HepG2 (cell line): Measurements from ENCODE around the gene ATP10D. TPM values are rescaled to one million over a fixed set of nuclear protein-coding genes. Genes with fewer than 3 reads are reported as not detected.

ENCODE experiments used
- GZF1 ChIP-seq: sonication (generic); formaldehyde crosslinking; IDR thresholded peaks from 2 replicates; pipeline ENCODE4 v1.5.1; 2020; ENCODE audit warnings: mild to moderate bottlenecking, missing genetic modification reagents
- KAT2B ChIP-seq: fragments of 150-350 bp; IDR thresholded peaks from 2 replicates; pipeline ENCODE4 v1.6.1; 2014; ENCODE audit warnings: low read depth, low read length, borderline replicate concordance
- RBM22 ChIP-seq: fragments of 200-400 bp; formaldehyde crosslinking; optimal IDR thresholded peaks from 2 replicates; pipeline ENCODE3; 2017; ENCODE audit warnings: mild to moderate bottlenecking, low read length, moderate library complexity
- SUZ12 ChIP-seq: fragments of 150-350 bp; IDR thresholded peaks from 2 replicates; pipeline ENCODE4 v1.6.1; 2014; ENCODE audit warnings: low read depth, low read length
- ZBTB1 ChIP-seq: sonication (generic); formaldehyde crosslinking; IDR thresholded peaks from 2 replicates; pipeline ENCODE4 v1.4.0; 2020; ENCODE audit warnings: missing genetic modification reagents, borderline replicate concordance
- ZNF572 ChIP-seq: sonication (generic); formaldehyde crosslinking; IDR thresholded peaks from 2 replicates; pipeline ENCODE4 v1.5.1; 2020; ENCODE audit warnings: mild to moderate bottlenecking, missing genetic modification reagents
- polyA plus RNA-seq, 8 experiments: library from polyadenylated mRNA; depleted of rRNA in 3 of 8; stranded (reverse) in 7 of 8; unstranded in 1 of 8; fragments of >200 nt; fragmentation: Illumina TruSeq in 4 of 8; extraction: Trizol in 4 of 8; gene quantifications; 2 replicates each; pipeline versions ENCODE4 v1.2.1 to v1.2.3, GENCODE V29; 2011 to 2016; ENCODE audit warnings: low read depth in 4 of 8, missing spikeins in 1 of 8, mixed read lengths in 1 of 8; ENCODE audit not compliant: insufficient read depth in 1 of 8
- total RNA-seq, 5 experiments: library from RNA; depleted of rRNA; stranded (reverse); fragments of >200 nt; fragmentation: Illumina TruSeq; extraction: Trizol; gene quantifications; 2 replicates each; pipeline ENCODE4 v1.2.3, GENCODE V29; 2016; ENCODE audit warnings: low read depth in 1 of 5
- TF ChIP-seq, protein P1 (sequence below): IDR thresholded peaks from 2 replicates; pipeline ENCODE4 v1.6.1; 2016; ENCODE audit warnings: missing compliant biosample characterization, missing genetic modification reagents, borderline replicate concordance
- TF ChIP-seq, protein P2 (sequence below): sonication (generic); formaldehyde crosslinking; IDR thresholded peaks from 2 replicates; pipeline ENCODE4 v1.4.0; 2020; ENCODE audit warnings: missing genetic modification reagents
- TF ChIP-seq, protein P3 (sequence below): IDR thresholded peaks from 2 replicates; pipeline ENCODE4 v1.6.1; 2016; ENCODE audit warnings: low read depth, control low read depth
- TF ChIP-seq, protein P4 (sequence below): sonication (generic); formaldehyde crosslinking; IDR thresholded peaks from 2 replicates; pipeline ENCODE4 v1.8.1; 2023; ENCODE audit warnings: mild to moderate bottlenecking, missing genetic modification reagents, borderline replicate concordance
- TF ChIP-seq, protein P5 (sequence below): sonication (generic); formaldehyde crosslinking; IDR thresholded peaks from 2 replicates; pipeline ENCODE4 v1.5.0; 2020; ENCODE audit warnings: missing genetic modification reagents, mild to moderate bottlenecking, borderline replicate concordance
- TF ChIP-seq, protein P6 (sequence below): sonication (generic); formaldehyde crosslinking; IDR thresholded peaks from 2 replicates; pipeline ENCODE4 v1.4.0; 2020; ENCODE audit warnings: missing genetic modification reagents, borderline replicate concordance
- TF ChIP-seq, protein P7 (sequence below): sonication (generic); formaldehyde crosslinking; IDR thresholded peaks from 2 replicates; pipeline ENCODE4 v1.4.0; 2020; ENCODE audit warnings: missing genetic modification reagents
- TF ChIP-seq, protein P8 (sequence below): sonication (generic); formaldehyde crosslinking; IDR thresholded peaks from 2 replicates; pipeline ENCODE4 v1.8.0; 2022; ENCODE audit warnings: missing genetic modification reagents, mild to moderate bottlenecking, moderate library complexity, borderline replicate concordance

Gene ATP10D
- total and polyA plus RNA-seq, 2 of the 13 experiments (the other 11 are each of a cell fraction or from before 2014, with no cell fraction given) = 2.2 to 9.8 TPM

DNA sequence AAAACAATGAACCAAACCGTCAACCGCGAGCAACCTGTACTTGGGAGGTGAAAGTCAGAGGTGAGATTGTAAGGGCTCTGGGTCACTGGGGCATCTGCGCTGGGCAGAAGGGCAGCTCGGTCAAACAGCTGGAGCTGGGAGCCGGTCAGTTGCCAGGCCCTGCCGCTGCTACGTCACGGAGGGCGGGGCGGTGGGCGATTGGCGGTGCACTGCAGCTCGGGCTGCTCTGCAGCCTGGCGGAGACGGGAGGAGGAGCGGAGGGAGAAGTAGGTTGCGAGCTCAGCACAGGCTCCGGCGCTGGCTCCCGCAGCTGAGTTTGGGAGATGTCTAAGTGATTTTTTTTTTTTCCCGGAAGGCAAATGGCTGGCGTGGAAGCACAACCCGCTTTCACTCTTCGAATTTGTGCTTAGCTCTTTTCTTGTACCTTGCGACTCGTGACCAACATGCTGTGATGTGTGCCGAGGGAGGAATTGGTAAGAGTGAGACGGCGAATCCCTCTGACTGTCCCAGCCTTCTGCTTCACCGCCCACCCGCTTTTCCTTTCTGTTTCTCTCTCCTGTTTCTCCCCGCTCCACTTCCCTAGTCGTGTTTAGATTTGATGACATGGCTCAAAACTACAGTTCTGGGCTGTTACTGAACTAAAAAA, at the start of gene ATP10D (continued):
- TF ChIP-seq, protein P1, sequence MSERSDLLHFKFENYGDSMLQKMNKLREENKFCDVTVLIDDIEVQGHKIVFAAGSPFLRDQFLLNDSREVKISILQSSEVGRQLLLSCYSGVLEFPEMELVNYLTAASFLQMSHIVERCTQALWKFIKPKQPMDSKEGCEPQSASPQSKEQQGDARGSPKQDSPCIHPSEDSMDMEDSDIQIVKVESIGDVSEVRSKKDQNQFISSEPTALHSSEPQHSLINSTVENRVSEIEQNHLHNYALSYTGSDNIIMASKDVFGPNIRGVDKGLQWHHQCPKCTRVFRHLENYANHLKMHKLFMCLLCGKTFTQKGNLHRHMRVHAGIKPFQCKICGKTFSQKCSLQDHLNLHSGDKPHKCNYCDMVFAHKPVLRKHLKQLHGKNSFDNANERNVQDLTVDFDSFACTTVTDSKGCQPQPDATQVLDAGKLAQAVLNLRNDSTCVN (CRISPR knock-in tag) = no peak
- TF ChIP-seq, protein P2, sequence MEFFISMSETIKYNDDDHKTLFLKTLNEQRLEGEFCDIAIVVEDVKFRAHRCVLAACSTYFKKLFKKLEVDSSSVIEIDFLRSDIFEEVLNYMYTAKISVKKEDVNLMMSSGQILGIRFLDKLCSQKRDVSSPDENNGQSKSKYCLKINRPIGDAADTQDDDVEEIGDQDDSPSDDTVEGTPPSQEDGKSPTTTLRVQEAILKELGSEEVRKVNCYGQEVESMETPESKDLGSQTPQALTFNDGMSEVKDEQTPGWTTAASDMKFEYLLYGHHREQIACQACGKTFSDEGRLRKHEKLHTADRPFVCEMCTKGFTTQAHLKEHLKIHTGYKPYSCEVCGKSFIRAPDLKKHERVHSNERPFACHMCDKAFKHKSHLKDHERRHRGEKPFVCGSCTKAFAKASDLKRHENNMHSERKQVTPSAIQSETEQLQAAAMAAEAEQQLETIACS = no peak
- TF ChIP-seq KAT2B = no peak
- TF ChIP-seq, protein P3, sequence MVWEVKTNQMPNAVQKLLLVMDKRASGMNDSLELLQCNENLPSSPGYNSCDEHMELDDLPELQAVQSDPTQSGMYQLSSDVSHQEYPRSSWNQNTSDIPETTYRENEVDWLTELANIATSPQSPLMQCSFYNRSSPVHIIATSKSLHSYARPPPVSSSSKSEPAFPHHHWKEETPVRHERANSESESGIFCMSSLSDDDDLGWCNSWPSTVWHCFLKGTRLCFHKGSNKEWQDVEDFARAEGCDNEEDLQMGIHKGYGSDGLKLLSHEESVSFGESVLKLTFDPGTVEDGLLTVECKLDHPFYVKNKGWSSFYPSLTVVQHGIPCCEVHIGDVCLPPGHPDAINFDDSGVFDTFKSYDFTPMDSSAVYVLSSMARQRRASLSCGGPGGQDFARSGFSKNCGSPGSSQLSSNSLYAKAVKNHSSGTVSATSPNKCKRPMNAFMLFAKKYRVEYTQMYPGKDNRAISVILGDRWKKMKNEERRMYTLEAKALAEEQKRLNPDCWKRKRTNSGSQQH (CRISPR knock-in tag) = no peak
- TF ChIP-seq, protein P4, sequence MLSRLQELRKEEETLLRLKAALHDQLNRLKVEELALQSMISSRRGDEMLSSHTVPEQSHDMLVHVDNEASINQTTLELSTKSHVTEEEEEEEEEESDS (CRISPR knock-in tag) = no peak
- TF ChIP-seq, protein P5, sequence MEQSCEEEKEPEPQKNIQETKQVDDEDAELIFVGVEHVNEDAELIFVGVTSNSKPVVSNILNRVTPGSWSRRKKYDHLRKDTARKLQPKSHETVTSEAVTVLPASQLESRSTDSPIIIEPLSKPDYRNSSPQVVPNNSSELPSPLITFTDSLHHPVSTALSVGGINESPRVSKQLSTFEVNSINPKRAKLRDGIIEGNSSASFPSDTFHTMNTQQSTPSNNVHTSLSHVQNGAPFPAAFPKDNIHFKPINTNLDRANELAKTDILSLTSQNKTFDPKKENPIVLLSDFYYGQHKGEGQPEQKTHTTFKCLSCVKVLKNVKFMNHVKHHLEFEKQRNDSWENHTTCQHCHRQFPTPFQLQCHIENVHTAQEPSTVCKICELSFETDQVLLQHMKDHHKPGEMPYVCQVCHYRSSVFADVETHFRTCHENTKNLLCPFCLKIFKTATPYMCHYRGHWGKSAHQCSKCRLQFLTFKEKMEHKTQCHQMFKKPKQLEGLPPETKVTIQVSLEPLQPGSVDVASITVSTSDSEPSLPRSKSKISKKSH (CRISPR knock-in tag) = no peak; the same call in 1 of the 2 replicates
- TF ChIP-seq, protein P6, sequence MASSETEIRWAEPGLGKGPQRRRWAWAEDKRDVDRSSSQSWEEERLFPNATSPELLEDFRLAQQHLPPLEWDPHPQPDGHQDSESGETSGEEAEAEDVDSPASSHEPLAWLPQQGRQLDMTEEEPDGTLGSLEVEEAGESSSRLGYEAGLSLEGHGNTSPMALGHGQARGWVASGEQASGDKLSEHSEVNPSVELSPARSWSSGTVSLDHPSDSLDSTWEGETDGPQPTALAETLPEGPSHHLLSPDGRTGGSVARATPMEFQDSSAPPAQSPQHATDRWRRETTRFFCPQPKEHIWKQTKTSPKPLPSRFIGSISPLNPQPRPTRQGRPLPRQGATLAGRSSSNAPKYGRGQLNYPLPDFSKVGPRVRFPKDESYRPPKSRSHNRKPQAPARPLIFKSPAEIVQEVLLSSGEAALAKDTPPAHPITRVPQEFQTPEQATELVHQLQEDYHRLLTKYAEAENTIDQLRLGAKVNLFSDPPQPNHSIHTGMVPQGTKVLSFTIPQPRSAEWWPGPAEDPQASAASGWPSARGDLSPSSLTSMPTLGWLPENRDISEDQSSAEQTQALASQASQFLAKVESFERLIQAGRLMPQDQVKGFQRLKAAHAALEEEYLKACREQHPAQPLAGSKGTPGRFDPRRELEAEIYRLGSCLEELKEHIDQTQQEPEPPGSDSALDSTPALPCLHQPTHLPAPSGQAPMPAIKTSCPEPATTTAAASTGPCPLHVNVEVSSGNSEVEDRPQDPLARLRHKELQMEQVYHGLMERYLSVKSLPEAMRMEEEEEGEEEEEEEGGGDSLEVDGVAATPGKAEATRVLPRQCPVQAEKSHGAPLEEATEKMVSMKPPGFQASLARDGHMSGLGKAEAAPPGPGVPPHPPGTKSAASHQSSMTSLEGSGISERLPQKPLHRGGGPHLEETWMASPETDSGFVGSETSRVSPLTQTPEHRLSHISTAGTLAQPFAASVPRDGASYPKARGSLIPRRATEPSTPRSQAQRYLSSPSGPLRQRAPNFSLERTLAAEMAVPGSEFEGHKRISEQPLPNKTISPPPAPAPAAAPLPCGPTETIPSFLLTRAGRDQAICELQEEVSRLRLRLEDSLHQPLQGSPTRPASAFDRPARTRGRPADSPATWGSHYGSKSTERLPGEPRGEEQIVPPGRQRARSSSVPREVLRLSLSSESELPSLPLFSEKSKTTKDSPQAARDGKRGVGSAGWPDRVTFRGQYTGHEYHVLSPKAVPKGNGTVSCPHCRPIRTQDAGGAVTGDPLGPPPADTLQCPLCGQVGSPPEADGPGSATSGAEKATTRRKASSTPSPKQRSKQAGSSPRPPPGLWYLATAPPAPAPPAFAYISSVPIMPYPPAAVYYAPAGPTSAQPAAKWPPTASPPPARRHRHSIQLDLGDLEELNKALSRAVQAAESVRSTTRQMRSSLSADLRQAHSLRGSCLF (CRISPR knock-in tag) = no peak
- TF ChIP-seq, protein P7, sequence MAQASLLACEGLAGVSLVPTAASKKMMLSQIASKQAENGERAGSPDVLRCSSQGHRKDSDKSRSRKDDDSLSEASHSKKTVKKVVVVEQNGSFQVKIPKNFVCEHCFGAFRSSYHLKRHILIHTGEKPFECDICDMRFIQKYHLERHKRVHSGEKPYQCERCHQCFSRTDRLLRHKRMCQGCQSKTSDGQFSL = no peak
- no peak for TF ChIP-seq RBM22
- no peak for TF ChIP-seq ZBTB1 (CRISPR knock-in tag)
- no peak for TF ChIP-seq SUZ12
- no peak for TF ChIP-seq GZF1 (CRISPR knock-in tag)
- TF ChIP-seq ZNF572 (CRISPR knock-in tag) = no peak
- TF ChIP-seq, protein P8, sequence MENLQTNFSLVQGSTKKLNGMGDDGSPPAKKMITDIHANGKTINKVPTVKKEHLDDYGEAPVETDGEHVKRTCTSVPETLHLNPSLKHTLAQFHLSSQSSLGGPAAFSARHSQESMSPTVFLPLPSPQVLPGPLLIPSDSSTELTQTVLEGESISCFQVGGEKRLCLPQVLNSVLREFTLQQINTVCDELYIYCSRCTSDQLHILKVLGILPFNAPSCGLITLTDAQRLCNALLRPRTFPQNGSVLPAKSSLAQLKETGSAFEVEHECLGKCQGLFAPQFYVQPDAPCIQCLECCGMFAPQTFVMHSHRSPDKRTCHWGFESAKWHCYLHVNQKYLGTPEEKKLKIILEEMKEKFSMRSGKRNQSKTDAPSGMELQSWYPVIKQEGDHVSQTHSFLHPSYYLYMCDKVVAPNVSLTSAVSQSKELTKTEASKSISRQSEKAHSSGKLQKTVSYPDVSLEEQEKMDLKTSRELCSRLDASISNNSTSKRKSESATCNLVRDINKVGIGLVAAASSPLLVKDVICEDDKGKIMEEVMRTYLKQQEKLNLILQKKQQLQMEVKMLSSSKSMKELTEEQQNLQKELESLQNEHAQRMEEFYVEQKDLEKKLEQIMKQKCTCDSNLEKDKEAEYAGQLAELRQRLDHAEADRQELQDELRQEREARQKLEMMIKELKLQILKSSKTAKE = no peak
